Stimulated activated CD4-positive, alpha-beta T cell treated with anti-CD3 and anti-CD28 coated beads, Interleukin-1b, Interleukin-23, amount 100 ng/mL, for 24 hours (primary cell): ENCODE measurements around the gene TP53TG3D.
"Not testable (repeated sequence)": the region's sequence is repeated elsewhere in the genome, so short reads cannot be mapped to it uniquely, and the experiment has no call there.

Experiments used
- DNase-seq, 4 experiments: peaks; one replicate each; pipeline ENCODE4 v3.0.0-alpha.2; 2020; ENCODE audit warnings: low read depth in 4 of 4, low spot score in 1 of 4

Gene TP53TG3D

GRCh38 chr16:32252986-32253385, at the start of gene TP53TG3D:
Gene TP53TG3D (plus strand): TSS chr16:32253286. CDS start chr16:32253354, 68 bp downstream.
- not testable (repeated sequence) for DNase-seq

GRCh38 chr16:32253507-32253906, 421 bp downstream of the TP53TG3D start:
- DNase-seq = peak in 2 of 4 experiments; percentile 8 to 10

GRCh38 chr16:32261526-32261925, 8.4 kb downstream of the TP53TG3D start:
- not testable (repeated sequence) for DNase-seq

- DNase-seq = not testable (repeated sequence)
Observed at GRCh38 chr16:32263552-32263951, 10.5 kb downstream of the TP53TG3D start.

GRCh38 chr16:32281910-32282309, 28.8 kb downstream of the TP53TG3D start:
- DNase-seq = not testable (repeated sequence)

- DNase-seq = not testable (repeated sequence)
Observed at GRCh38 chr16:32283024-32283423, 29.9 kb downstream of the TP53TG3D start.

- DNase-seq = not testable (repeated sequence)
Observed at GRCh38 chr16:32283917-32284495, 30.9 kb downstream of the TP53TG3D start.

GRCh38 chr16:32284800-32285796, 32.0 kb downstream of the TP53TG3D start:
- DNase-seq = not testable (repeated sequence)

GRCh38 chr16:32286193-32286592, 33.1 kb downstream of the TP53TG3D start:
- DNase-seq = not testable (repeated sequence)

GRCh38 chr16:32287743-32288142, 34.7 kb downstream of the TP53TG3D start:
- not testable (repeated sequence) for DNase-seq

GRCh38 chr16:32289197-32289596, 36.1 kb downstream of the TP53TG3D start:
- DNase-seq = not testable (repeated sequence)

GRCh38 chr16:32302776-32303175, 49.7 kb downstream of the TP53TG3D start:
- DNase-seq = not testable (repeated sequence)
